GM12865 (cell line): Measurements from ENCODE around the gene MESD.

Experiments used
- DNase-seq: peaks from one replicate; pipeline ENCODE4 v3.0.0; 2010; ENCODE audit warnings: low read depth
- H3K4me3 ChIP-seq: 2 replicates; pipeline ENCODE4 v1.5.1; 2011; ENCODE audit warnings: mild to moderate bottlenecking, low read depth, low read length, control low read depth
- CTCF ChIP-seq: IDR thresholded peaks from 2 replicates; pipeline ENCODE4 v1.5.1; 2011; ENCODE audit warnings: low read length, control low read depth, low read depth, inconsistent platforms; ENCODE audit not compliant: insufficient read depth; ENCODE audit errors: missing control alignments

Gene MESD

GRCh38 chr15:80923668-80924067, 66.0 kb downstream of the MESD start:
- DNase-seq = no peak
- TF ChIP-seq CTCF = no peak
- H3K4me3 ChIP-seq = no peak overlapping the region

GRCh38 chr15:80921736-80922410, 67.7 kb downstream of the MESD start:
- no peak overlapping the region for H3K4me3 ChIP-seq
- no peak for TF ChIP-seq CTCF
- no peak for DNase-seq

GRCh38 chr15:80920271-80920699, 69.3 kb downstream of the MESD start:
- DNase-seq = peak; percentile 5
- H3K4me3 ChIP-seq = no peak overlapping the region
- TF ChIP-seq CTCF = no peak

GRCh38 chr15:80918196-80918783, 71.3 kb downstream of the MESD start:
- H3K4me3 ChIP-seq = no peak overlapping the region
- DNase-seq = no peak
- TF ChIP-seq CTCF = no peak

GRCh38 chr15:80916056-80916455, 73.6 kb downstream of the MESD start:
- no peak for TF ChIP-seq CTCF
- no peak overlapping the region for H3K4me3 ChIP-seq
- no peak for DNase-seq

GRCh38 chr15:80915472-80915871, 74.1 kb downstream of the MESD start:
- H3K4me3 ChIP-seq = no peak overlapping the region
- no peak for TF ChIP-seq CTCF
- no peak for DNase-seq

- no peak overlapping the region for H3K4me3 ChIP-seq
- TF ChIP-seq CTCF = no peak
- DNase-seq = no peak
Measured at GRCh38 chr15:80913541-80913940, 76.1 kb downstream of the MESD start.
